ENCODE results near the gene PXYLP1.
"Not testable (repeated sequence)": the region's sequence is repeated elsewhere in the genome, so short reads cannot be mapped to it uniquely, and the experiment has no call there.

Gene PXYLP1

GRCh38 chr3:141274411-141275031 lies 42.9 kb downstream of the PXYLP1 start:
- no peak for DNase-seq

- DNase-seq = no peak
These were observed 43.4 kb downstream of the PXYLP1 start for GRCh38 chr3:141275032-141275422.

DNA sequence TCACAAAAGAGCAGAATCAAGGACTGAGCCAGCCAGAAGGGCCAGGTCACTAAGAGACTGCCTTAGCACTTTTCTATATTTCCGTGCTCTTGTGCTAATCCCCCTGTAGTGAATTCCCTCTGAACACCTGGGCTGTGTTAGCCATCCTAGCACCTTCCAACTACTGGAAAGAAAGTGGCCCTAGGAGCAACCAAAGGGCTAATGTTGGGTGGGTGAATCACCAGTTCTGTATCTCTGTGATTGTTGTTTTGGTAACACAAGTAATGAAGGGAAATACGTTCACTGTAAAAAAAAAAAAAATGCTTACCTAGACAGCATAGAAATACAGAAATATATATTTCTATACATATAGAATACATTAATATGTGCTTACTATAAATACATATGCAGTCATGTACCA lies 43.9 kb downstream of the PXYLP1 start:
- no peak for DNase-seq

DNA sequence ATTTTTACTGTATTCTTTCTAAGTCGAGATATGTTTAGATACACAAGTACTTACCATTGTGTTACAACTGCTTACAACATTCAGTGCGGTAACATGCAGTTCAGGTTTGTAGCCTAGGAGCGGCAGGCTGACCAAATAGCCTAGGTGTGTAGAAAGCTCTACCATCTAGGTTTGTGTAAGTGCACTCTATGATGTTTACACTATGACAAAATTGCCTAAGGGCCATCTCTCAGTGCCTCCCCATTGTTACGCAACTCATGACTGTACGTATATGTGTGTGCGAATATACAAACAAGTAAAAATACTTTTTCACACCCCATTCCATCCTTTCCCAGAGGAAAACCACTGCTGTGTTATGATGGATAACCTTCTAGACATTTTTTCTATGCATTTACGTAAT lies 44.3 kb downstream of the PXYLP1 start:
- DNase-seq = no peak

DNA sequence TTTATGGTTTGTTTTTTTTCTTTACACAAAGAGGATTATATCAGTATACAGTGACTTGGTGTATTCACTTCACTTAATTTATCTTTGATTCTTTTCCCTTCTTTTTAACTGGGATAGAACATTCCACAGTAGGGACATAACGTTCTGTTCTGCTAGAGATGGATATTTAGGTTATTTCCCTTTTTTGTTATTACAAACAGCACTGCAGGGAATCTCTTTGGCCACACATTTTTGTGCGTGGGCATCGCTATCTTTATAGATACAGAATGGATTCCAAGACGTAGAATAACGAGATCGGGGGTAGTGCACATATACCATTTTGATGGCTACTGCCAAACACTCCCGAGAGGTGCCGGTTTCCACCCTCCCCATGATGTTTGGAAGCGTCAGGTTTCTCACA lies 44.8 kb downstream of the PXYLP1 start:
- no peak for DNase-seq

- no peak for DNase-seq
These were observed 45.8 kb downstream of the PXYLP1 start for GRCh38 chr3:141277451-141277850.

GRCh38 chr3:141278196-141279076 lies 46.8 kb downstream of the PXYLP1 start:
- DNase-seq = no peak

GRCh38 chr3:141279077-141279967 lies 47.7 kb downstream of the PXYLP1 start:
- no peak for DNase-seq

GRCh38 chr3:141280086-141280485 lies 48.5 kb downstream of the PXYLP1 start:
- DNase-seq = no peak

- no peak for DNase-seq
These were observed 49.1 kb downstream of the PXYLP1 start for GRCh38 chr3:141280690-141281089.

DNA sequence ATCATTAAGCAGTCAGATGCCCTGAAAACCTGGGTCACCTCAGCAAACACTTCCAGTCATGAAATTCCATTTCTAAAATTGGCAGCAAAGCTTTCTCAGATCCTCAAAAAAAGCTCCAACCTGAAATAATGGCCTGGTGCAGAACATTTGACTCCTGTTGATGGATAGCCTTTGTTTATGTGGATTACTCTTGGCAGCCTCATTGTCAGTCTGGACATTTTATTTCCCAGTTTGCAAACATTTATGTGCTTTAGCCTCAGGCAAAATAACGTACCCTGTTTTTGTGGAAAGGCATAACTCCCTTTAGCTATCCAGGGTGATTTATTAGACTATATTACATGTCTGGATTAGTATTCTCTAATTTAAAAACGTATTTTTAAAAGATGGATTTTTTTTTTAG lies 53.9 kb downstream of the PXYLP1 start:
- DNase-seq = no peak

- DNase-seq = no peak
These were observed 55.2 kb downstream of the PXYLP1 start for GRCh38 chr3:141286856-141287255.

DNA sequence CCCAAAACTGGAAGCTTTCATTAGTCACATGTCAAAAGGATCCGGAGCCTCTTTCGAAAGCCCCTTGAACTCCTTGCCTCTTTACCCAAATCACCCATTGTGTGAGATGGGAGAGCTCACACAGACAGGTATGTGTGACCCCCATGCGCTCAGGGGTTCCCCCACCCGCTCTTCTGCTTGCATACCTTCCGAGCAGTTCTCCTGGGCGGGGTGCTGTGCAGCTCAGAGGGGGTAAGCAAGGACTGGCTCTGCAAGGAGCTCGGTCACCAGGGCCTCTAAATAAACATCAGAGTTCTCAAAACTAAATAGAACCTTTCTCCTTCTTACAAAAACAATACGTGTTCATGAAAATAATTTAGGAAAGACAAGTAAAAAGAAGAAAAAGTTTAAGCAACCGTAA lies 55.7 kb downstream of the PXYLP1 start:
- no peak for DNase-seq

DNA sequence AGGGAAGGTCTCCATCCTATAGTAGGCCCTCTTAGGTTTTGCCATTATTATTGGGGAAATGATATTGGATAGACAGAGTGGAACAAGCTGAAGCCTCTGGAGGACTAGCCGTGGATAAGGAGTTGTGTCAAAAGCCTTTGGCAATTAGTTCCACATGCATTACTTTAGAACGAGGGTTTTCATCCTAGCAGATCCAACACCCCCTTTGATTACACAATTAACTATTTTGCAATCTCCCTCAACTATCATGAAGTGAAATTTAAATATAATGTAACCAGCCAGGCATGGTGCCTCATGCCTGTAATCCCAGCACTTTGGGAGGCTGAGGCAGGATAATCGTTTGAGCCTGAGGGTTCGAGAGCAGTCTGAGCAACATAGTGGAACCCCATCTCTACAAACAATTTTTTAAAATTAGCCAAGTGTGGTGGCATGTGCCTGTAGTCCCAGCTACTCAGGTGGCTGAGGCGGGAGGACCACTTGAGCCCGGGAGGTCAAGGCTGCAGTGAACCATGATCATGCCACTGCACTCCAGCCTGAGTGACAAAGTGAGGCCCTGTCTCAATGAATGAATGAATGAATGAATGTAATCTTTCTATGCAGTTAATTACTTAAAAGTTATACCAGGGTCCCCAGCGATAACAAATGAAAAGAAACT lies 56.8 kb downstream of the PXYLP1 start:
- DNase-seq = no peak

DNA sequence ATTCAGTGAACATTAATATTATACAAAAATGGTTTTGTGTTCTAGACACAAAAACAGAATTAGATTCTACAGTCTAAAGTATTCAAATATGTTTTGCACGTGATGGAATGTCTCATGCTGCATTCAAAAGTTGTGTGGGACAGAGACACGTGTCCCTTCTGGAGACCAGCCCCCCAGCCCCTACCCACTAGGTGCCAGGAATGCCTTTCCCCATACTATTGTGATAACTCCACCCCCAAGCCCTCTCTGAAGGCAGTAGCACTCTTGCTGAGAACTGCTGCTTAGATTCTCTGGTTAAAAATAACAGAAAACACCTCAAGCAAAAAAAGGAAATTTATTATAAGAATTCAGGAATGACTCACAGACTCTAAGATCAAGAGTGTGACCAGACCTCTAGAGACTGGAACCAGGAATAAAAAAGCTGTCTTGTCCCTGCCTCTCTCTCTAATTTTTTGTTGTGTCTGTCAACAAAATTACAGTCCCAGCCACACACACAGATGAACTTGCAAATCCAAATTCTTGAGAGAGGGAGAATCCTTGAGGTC lies 57.7 kb downstream of the PXYLP1 start:
- DNase-seq = no peak

GRCh38 chr3:141291559-141292355 lies 60.1 kb downstream of the PXYLP1 start:
- DNase-seq = no peak

DNA sequence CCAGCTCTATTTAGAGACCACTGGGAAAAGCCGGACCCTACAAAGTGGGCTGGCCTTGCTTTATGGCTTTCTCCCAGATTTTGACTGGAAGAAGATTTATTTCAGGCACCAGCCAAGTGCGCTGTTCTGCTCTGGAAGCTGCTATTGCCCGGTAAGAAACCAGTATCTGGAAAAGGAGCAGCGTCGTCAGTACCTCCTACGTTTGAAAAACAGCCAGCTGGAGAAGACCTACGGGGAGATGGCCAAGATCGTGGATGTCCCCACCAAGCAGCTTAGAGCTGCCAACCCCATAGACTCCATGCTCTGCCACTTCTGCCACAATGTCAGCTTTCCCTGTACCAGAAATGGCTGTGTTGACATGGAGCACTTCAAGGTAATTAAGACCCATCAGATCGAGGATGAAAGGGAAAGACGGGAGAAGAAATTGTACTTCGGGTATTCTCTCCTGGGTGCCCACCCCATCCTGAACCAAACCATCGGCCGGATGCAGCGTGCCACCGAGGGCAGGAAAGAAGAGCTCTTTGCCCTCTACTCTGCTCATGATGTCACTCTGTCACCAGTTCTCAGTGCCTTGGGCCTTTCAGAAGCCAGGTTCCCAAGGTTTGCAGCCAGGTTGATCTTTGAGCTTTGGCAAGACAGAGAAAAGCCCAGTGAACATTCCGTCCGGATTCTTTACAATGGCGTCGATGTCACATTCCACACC lies 60.9 kb downstream of the PXYLP1 start:
- no peak for DNase-seq

GRCh38 chr3:141294301-141294700 lies 62.7 kb downstream of the PXYLP1 start:
- no peak for DNase-seq

DNA sequence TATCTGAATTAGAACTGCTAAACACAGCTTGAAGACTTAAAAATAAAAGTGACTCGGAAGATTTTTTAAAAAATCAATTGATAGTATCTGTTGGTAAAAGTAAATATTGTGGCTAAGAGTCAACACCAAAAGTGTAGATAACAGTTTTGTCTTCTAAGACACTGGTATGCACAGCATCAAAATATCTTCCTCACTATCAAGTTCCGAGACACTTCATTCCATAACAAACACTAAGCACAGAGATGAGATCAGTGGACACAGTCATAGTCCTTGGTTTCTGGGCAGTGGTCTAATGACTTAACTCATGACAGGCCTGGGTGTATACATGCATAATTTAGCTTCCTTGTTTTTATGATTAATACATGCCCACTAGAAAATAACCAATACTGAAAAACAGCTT lies 63.2 kb downstream of the PXYLP1 start:
- no peak for DNase-seq

GRCh38 chr3:141300426-141300825 lies 68.8 kb downstream of the PXYLP1 start:
- not testable (repeated sequence) for DNase-seq

All from effector CD4-positive, alpha-beta T cell (primary cell).